Measurements from ENCODE around the gene CTIF.

- TF ChIP-seq CTCF (IDR thresholded peaks at IDR 0.05) (peak in 2 of 12 donors; percentile 8 to 17), POLR2A (IDR thresholded peaks at IDR 0.05) (peak in 1 of 2 donors; percentile 41)
These were observed 259.0 kb downstream of the CTIF start for GRCh38 chr18:48797841-48798255.

All from heart left ventricle (tissue), 13 donors.